HG03571 (cell line): ENCODE measurements around the gene PDE9A.

Source experiments
- ATAC-seq: cut with Tn5 transposase; IDR thresholded peaks from one replicate; pipeline ENCODE4 v1.9.1; 2021; ENCODE audit not compliant: unreplicated experiment

PDE9A gene

GRCh38 chr21:42670058-42670880, 16.8 kb downstream of the PDE9A start:
- ATAC-seq: no peak

GRCh38 chr21:42670884-42671283, 17.5 kb downstream of the PDE9A start:
- ATAC-seq: no peak

- no peak for ATAC-seq
Measured at GRCh38 chr21:42671778-42672593, 18.6 kb downstream of the PDE9A start.

DNA sequence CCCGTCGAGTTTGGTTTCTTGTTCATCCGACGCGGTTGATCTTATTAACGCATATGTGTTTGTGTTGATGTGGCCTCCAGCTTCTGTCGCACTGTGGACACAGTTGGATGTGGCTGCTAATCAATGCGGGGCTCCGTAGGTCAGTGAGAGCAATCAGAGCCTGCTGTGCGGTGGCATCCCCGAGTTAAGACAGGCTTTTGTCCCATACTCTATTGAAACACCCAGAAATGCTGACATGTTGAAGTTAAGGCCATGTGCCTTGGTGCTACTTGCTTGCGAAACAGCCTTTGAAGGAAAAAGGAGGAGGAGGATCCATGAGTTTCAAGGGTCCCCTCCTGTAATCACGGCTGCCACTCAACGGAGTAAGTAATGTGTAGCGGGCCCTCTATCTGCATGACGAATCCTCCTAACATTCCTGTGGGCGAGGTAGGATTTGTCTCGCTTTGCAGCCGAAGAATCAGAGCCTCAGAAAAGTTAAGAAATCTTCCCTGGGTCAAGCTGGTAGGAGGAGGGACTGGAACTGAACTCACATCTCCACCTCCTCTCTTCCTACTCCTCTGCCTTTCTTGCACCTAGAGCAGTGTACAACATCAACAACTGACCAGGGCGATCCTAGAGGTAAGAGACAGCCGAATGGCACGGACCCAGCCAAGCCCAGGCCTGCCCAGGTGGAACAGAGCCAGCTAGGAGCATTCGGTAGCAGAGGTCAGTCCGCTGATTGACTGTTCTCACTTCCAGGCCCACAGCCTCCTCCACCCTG, 19.5 kb downstream of the PDE9A start:
- no peak for ATAC-seq

DNA sequence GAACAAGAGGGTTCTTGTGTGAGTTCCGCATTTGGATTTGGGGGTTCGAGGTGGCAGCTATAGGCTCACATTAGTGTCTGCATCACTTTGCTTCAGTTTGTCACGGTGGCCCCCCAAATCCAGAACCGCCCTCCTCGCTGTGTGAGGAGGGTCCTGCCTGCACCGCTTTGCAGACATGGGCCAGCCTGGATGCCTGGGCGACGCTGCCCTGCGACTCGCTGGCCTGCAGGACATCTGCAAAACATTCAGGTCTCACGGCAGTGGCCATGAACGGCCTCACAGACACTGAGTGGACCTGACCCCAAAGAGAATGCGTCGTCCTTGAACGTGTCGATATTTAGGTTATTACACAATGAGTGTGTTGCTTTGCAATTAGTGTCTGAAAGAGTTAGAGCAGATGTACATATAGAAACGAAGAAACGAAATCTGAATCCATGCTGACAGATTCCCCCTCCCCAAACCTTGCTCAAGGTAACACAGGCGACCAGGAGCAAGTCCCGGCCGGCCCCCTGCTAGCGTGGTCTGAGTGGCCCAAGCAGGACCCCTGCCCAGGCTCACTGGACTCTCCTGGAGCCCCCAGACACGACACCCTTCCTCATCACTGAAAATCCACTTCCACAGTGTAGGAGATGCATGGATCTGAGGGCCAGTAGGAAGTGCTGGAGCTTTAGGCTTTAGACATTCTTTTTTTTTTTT, 20.4 kb downstream of the PDE9A start:
- no peak for ATAC-seq

- ATAC-seq: no peak
Measured at GRCh38 chr21:42674351-42674940, 21.0 kb downstream of the PDE9A start.

- no peak for ATAC-seq
Measured at GRCh38 chr21:42675403-42675802, 22.0 kb downstream of the PDE9A start.

GRCh38 chr21:42676808-42677207, 23.4 kb downstream of the PDE9A start:
- ATAC-seq: no peak

- ATAC-seq: no peak
Measured at GRCh38 chr21:42677339-42678321, 24.2 kb downstream of the PDE9A start.

GRCh38 chr21:42678618-42679295, 25.3 kb downstream of the PDE9A start:
- no peak for ATAC-seq

- ATAC-seq: no peak
Measured at GRCh38 chr21:42679319-42680057, 26.1 kb downstream of the PDE9A start.

GRCh38 chr21:42680058-42680330, 26.6 kb downstream of the PDE9A start:
- ATAC-seq: no peak

DNA sequence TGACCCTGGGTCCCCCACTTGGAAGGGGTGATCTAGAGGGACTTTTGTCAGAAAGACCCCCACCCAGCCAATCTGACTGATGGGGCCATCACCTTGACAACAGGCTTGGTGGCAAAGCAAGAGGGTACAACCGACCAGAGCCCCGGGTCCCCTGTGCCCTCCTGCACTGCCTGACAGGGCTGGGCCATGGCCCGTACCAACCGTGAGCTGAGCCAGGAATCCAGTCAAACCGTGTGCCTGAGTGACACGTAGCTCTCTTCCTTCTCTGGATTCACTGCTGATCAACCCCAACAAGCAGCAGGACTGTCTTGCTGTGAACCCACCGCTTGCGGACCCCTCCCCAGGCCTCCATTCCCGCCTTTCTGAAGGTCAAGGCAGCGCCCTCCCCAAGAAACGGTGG, 27.0 kb downstream of the PDE9A start:
- ATAC-seq: no peak

GRCh38 chr21:42681296-42682206, 28.1 kb downstream of the PDE9A start:
- no peak for ATAC-seq

DNA sequence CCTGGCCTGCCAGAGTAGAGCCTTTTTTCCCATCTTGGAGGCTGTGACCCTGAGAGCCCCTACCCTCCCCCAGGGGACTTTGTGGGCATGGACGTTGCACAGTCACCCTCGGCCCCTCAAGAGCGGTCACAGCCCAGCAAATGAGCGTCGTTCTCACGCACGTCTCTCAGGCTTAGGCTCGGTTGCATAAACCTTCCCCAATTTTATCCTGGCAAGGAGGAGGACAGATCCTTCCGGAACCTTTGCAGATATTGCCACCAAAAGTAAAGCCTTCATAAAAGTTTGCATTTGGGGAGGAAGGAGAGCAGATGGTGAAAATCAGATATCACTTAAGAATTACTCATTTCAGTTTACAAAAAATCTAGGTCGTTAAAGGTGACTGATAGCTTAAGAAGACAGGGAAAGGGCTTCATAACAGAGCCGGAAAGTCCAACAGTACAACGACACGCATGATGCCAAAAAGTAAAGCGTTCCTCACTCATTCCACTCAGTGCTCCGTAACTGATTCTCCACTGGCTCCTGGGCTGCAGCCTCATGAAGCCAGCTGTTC, 29.3 kb downstream of the PDE9A start:
- ATAC-seq: no peak

DNA sequence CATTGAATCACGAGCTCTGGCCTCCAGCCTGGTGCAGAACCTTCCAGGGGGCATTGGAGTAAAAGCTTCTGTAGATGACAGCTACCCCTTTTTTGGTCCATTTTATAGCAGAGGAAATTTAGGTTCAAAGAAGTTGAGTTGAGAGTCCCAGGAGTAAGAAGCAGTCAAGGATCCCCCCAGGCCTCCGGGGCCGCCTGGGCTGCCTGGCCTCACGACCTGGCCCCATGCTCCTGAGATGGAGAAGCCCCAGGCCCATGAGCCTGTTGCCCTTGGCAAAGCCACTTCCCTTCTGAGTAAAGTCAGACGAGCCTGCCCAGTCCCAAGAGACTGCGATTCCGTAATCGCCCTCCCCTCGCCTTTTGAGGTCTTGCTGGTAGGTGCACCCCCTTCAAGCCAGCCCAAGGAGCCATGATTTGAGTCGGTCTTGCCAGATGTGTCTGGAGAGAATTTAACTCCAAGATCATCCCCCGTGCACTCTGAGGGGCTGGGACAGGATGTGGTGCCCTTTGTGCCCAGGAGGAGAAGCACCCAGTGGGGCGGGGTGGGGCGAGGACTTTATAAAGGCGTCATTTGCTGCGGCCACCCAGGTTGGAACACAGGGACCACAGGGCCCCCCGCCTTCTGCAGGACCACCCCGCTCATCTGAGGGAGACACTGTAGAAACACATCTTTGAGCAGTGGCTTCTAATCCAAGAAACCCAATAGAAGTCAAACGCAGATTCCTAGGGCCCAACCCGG, 30.1 kb downstream of the PDE9A start:
- no peak for ATAC-seq
